ENCODE results near the gene SPEF1. TPM values are rescaled to one million over a fixed set of nuclear protein-coding genes. Genes with fewer than 3 reads are reported as not detected.

The SPEF1 gene
- total RNA-seq, 1 donor from 2014 or later = under 0.01 TPM

DNA sequence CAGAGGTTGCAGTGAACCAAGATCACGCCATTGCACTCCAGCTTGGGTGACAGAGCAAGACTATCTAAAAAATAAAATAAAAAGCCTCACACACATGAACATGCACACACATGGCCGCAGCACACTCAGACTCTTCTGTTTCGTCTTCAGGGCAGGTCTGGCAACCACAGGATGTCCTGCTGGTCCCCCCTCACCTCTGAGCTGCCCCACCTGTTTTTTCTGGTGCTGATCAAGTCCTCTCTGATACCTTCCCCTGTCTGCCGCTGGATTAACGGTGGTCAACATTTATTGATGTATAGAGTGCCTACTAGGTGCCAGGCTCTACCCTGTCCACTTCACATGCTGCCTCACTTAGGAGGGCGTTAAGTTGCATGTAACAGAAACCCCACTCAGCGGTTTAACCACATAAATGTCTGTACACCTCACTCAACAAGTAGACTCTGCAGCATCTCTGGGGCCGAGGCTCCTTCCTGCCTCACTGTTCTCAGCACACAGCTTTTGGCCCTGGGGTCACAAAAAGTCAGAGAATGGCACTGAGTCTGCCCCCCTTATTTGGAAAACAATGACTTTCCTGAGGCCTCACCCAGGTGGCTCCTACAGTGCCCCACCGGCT is 34.6 kb upstream of the SPEF1 start:
- Histone ChIP-seq H3K36me3 (ENCODE audit: control insufficient read depth, insufficient read depth, low read length) (no peaks in the 10 kb centered on the region), H3K27me3 (ENCODE audit: control insufficient read depth, insufficient read depth, low read length) (no peaks in the 10 kb centered on the region), H3K4me3 (ENCODE audit: low read depth, low read length) (no peak overlapping the region)
- TF ChIP-seq, protein P1, sequence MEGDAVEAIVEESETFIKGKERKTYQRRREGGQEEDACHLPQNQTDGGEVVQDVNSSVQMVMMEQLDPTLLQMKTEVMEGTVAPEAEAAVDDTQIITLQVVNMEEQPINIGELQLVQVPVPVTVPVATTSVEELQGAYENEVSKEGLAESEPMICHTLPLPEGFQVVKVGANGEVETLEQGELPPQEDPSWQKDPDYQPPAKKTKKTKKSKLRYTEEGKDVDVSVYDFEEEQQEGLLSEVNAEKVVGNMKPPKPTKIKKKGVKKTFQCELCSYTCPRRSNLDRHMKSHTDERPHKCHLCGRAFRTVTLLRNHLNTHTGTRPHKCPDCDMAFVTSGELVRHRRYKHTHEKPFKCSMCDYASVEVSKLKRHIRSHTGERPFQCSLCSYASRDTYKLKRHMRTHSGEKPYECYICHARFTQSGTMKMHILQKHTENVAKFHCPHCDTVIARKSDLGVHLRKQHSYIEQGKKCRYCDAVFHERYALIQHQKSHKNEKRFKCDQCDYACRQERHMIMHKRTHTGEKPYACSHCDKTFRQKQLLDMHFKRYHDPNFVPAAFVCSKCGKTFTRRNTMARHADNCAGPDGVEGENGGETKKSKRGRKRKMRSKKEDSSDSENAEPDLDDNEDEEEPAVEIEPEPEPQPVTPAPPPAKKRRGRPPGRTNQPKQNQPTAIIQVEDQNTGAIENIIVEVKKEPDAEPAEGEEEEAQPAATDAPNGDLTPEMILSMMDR (IDR thresholded peaks at IDR 0.05; ENCODE audit: insufficient read depth, low read length, severe bottlenecking) = no peak
- FAIRE-seq (no peak), DNase-seq (ENCODE audit: low read depth) (no peak)

DNA sequence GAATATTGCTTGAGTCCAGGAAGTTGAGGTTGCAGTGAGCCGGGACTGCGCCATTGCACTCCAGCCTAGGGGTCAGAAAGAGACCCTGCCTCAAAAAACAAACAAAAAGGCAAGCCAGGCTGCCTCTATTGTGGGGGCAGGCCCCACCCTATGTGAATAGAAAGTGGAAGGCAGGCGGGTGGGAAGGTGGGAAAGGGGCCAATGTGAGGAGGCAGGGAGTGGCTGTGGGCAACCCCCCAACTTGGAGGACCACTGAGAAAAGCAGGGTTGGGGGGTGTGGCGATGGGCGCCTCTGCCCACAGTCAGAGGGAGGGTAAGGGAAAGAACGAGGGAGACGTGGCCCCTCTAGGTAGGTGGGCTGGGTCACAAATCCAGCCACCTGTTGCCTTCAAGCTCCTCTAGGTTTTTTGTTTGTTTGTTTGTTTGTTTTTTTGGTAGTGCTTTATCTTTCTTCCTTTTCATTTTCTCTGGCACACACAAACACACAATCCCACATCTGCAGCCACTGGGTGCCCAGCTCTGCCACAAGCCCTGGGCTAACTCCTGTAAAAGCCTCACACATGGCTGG is 33.8 kb upstream of the SPEF1 start:
- Histone ChIP-seq H3K4me3 (ENCODE audit: low read depth, low read length) (no peak overlapping the region), H3K27me3 (ENCODE audit: control insufficient read depth, insufficient read depth, low read length) (no peaks in the 10 kb centered on the region), H3K36me3 (ENCODE audit: control insufficient read depth, insufficient read depth, low read length) (no peaks in the 10 kb centered on the region)
- TF ChIP-seq, protein P1 (IDR thresholded peaks at IDR 0.05; ENCODE audit: insufficient read depth, low read length, severe bottlenecking) = no peak
- DNase-seq (ENCODE audit: low read depth) (no peak), FAIRE-seq (no peak)

DNA sequence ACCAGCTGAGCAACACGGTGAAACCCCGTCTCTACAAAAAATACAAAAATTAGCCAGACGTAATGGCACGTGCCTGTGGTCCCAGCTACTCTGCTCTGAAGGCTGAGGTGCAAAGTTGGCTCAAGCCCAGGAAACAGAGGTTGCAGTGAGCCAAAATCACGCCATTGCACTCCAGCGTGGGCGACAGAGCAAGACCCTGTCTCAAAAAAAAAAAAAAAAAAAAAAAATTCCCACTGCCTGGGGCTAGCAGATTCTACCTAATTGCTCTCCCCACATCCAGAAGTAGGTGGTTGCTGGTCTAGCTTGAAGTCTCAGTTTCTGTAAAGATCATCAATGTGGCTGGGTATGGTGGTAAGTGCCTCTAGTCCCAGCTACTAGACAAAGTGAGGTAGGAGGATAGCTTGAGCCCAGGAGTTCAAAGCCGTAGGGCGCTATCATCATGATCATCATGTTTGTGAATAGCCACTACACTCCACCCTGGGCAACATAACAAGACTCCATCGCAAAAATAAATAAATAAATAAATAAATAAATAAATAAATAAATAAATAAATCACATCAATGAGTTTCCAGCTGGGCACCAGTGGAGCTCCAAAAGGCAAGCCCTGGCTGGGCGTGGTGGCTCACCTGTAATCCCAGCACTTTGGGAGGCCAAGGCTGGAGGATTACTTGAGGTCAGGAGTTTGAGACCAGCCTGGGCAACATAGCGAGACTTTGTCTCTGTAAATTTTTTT is 32.8 kb upstream of the SPEF1 start:
- FAIRE-seq (no peak), DNase-seq (ENCODE audit: low read depth) (no peak)
- H3K27me3 ChIP-seq (ENCODE audit: control insufficient read depth, insufficient read depth, low read length) = no peaks in the 10 kb centered on the region

DNA sequence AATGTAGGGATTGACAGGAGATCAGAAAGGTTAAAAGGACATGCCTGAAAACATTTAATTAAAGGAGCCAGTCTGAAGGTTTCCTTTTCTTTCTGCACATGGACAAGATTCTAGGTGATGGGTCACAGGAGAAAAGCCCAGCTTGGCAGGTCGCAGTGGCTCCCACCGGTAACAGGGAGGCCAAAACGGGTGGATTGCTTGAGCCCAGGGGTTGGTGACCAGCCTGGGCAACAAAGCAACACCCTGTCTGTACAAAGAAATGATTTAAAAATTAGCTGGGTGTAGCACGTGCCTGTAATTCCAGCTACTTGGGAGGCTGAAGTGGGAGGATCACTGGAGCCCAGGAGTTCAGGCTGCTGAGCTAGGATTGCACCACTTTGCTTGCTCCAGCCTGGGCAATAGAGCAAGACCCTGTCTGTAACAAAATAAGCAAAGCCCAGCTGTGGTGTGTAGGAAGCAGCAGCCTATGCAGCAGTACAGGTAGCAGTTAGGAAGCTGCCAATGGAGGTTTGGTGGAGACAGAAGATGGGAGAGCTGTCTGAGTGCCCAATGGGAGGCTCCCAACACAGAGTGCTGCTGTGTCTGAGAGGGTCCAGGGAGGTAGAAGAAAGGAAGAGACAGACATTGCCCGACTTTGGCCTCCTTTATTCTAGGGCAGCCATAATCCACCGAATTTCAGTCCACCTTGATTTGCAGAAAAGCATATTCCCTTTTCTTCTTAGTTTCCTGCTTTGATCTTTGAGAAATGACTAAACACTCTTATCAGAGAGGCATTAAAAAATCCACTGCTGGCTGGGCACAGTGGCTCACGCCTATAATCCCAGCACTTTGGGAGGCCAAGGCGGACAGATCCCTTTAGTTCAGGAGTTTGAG is 32.0 kb upstream of the SPEF1 start:
- Histone ChIP-seq H3K36me3 (ENCODE audit: control insufficient read depth, insufficient read depth, low read length) (no peaks in the 10 kb centered on the region), H3K27me3 (ENCODE audit: control insufficient read depth, insufficient read depth, low read length) (no peaks in the 10 kb centered on the region), H3K4me3 (ENCODE audit: low read depth, low read length) (no peak overlapping the region)
- DNase-seq (ENCODE audit: low read depth) (no peak), FAIRE-seq (no peak)
- TF ChIP-seq, protein P1 (IDR thresholded peaks at IDR 0.05; ENCODE audit: insufficient read depth, low read length, severe bottlenecking) = no peak

More for the DNA sequence above, 32.8 kb upstream of the SPEF1 start:
- TF ChIP-seq, protein P1 (IDR thresholded peaks at IDR 0.05; ENCODE audit: insufficient read depth, low read length, severe bottlenecking) = no peak
- Histone ChIP-seq H3K36me3 (ENCODE audit: control insufficient read depth, insufficient read depth, low read length) (no peaks in the 10 kb centered on the region), H3K4me3 (ENCODE audit: low read depth, low read length) (no peak overlapping the region)

DNA sequence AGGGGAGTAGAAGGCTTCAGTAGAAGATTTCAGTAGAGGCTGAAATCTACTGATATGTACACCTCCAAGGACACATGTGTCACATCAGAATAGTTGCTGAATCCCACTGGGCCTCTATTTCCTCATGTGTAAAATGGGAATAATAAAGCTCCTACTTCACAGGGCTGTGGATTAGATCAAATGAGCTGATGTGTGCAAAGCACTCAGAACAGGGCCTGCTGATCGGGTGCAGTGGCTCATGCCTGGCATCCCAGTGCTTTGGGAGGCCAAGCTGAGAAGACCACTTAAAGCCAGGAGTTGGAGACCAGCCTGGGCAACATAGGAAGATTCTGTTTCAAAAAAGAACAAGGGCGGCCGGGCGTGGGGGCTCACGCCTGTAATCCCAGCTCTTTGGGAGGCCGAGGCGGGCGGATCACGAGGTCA is 31.0 kb upstream of the SPEF1 start:
- peak; percentile 10 for DNase-seq (ENCODE audit: low read depth)
- no peak for FAIRE-seq
- no peaks in the 10 kb centered on the region for H3K27me3 ChIP-seq (ENCODE audit: control insufficient read depth, insufficient read depth, low read length)
- H3K4me3 ChIP-seq (ENCODE audit: low read depth, low read length) = no peak overlapping the region
- TF ChIP-seq, protein P1 (IDR thresholded peaks at IDR 0.05; ENCODE audit: insufficient read depth, low read length, severe bottlenecking) = no peak
- H3K36me3 ChIP-seq (ENCODE audit: control insufficient read depth, insufficient read depth, low read length) = no peaks in the 10 kb centered on the region
